H1 (cell line): ENCODE measurements around the gene TAS2R39. TPM values are rescaled to one million over a fixed set of nuclear protein-coding genes. Genes with fewer than 3 reads are reported as not detected.
"Not testable (repeated sequence)": the region's sequence is repeated elsewhere in the genome, so short reads cannot be mapped to it uniquely, and the experiment has no call there.

Source experiments
- CTCF ChIA-PET: fragments of 300-600 bp; sonication (Branson Sonifier 250); formaldehyde crosslinking; loops from one replicate; lab custom pipeline; 2021; ENCODE audit not compliant: partially characterized antibody; lab: Charles Lee
- POLR2A ChIA-PET: fragments of 300-600 bp; sonication (Branson Sonifier 250); formaldehyde crosslinking; loops from one replicate; lab custom pipeline; 2021; ENCODE audit warnings: inconsistent platforms; ENCODE audit not compliant: partially characterized antibody; lab: Charles Lee
- DNase-seq, 2 experiments: peaks; one replicate each; pipeline versions ENCODE4 v3.0.0 to v3.0.0-alpha.2; 2010 to 2022; ENCODE audit warnings: low spot score in 2 of 2, low read depth in 1 of 2, mixed read lengths in 1 of 2
- FAIRE-seq: peaks from 2 replicates; lab custom pipeline; 2011; peaks lifted over from hg19 to GRCh38; lab: Jason Lieb, UNC
- H2AFZ ChIP-seq: 2 replicates; pipeline ENCODE4 v1.8.1; 2012; ENCODE audit warnings: low read length, inconsistent platforms
- H2AK5ac ChIP-seq: 2 replicates; pipeline ENCODE4 v1.6.1; 2013; ENCODE audit warnings: low read depth, low read length
- H2BK120ac ChIP-seq: replicated peaks from 2 replicates; pipeline ENCODE3; 2013; ENCODE audit warnings: low read depth, low read length, inconsistent platforms
- H2BK12ac ChIP-seq: 2 replicates; pipeline ENCODE4 v1.6.1; 2013; ENCODE audit warnings: low read depth, low read length
- H2BK15ac ChIP-seq: 2 replicates; pipeline ENCODE4 v1.6.1; 2013; ENCODE audit warnings: low read length
- H2BK20ac ChIP-seq: 2 replicates; pipeline ENCODE4 v1.6.1; 2013; ENCODE audit warnings: low read length
- H2BK5ac ChIP-seq: 2 replicates; pipeline ENCODE4 v1.6.1; 2013; ENCODE audit warnings: low read depth, low read length
- H3K14ac ChIP-seq: 2 replicates; pipeline ENCODE4 v1.6.1; 2013; ENCODE audit warnings: inconsistent platforms; ENCODE audit not compliant: insufficient read length
- H3K18ac ChIP-seq: 2 replicates; pipeline ENCODE4 v1.6.1; 2013; ENCODE audit warnings: low read length; ENCODE audit errors: extremely low read depth
- H3K23ac ChIP-seq: 2 replicates; pipeline ENCODE4 v1.6.1; 2013; ENCODE audit warnings: inconsistent platforms; ENCODE audit not compliant: insufficient read length
- H3K23me2 ChIP-seq: 2 replicates; pipeline ENCODE4 v1.6.1; 2013; ENCODE audit warnings: low read depth, low read length
- H3K27ac ChIP-seq: 2 replicates; pipeline ENCODE4 v1.6.1; 2011; ENCODE audit warnings: low read depth, low read length, inconsistent platforms
- H3K27me3 ChIP-seq, 4 experiments: replicated peaks in 1 of 4; 1 replicate in 1 of 4; 2 replicates in 3 of 4; pipeline versions ENCODE4 v1.6.1 to v1.8.1; 2011 to 2013; ENCODE audit warnings: low read length in 3 of 4, mild to moderate bottlenecking in 3 of 4, inconsistent platforms in 2 of 4, mixed read lengths in 2 of 4, moderate library complexity in 1 of 4; ENCODE audit not compliant: control insufficient read depth in 3 of 4, insufficient read depth in 3 of 4; ENCODE audit errors: extremely low read depth in 1 of 4
- H3K36me3 ChIP-seq, 4 experiments: 2 replicates each; pipeline versions ENCODE4 v1.6.1 to v1.8.1; 2011 to 2013; ENCODE audit warnings: mild to moderate bottlenecking in 4 of 4, low read length in 3 of 4, moderate library complexity in 2 of 4, control low read depth in 1 of 4, inconsistent platforms in 1 of 4; ENCODE audit not compliant: insufficient read depth in 4 of 4, control insufficient read depth in 2 of 4
- H3K4ac ChIP-seq: replicated peaks from 2 replicates; pipeline ENCODE3; 2013; ENCODE audit warnings: low read length, low read depth, mixed read lengths, inconsistent platforms; ENCODE audit not compliant: insufficient read length
- H3K4me1 ChIP-seq, 4 experiments: replicated peaks in 1 of 4; 1 replicate in 1 of 4; 2 replicates in 3 of 4; pipeline versions ENCODE4 v1.6.1 to v1.8.1; 2011 to 2013; ENCODE audit warnings: low read length in 3 of 4, inconsistent platforms in 2 of 4, mixed read lengths in 1 of 4; ENCODE audit not compliant: insufficient read depth in 4 of 4, control insufficient read depth in 3 of 4
- H3K4me2 ChIP-seq, 2 experiments: 2 replicates each; pipeline versions ENCODE4 v1.6.1 to v1.8.1; 2011 to 2013; ENCODE audit warnings: low read depth in 2 of 2, low read length in 2 of 2, control low read depth in 1 of 2, inconsistent platforms in 1 of 2, mild to moderate bottlenecking in 1 of 2; ENCODE audit not compliant: insufficient read depth in 1 of 2
- H3K4me3 ChIP-seq, 4 experiments: fragments of 200-600, 300-600 bp in 1 of 4; sonication (generic), shearing (Covaris generic), sonication (Bioruptor Twin) in 1 of 4; 2 replicates each; pipeline versions ENCODE4 v1.5.1 to v1.8.1; 2011 to 2016; ENCODE audit warnings: low read length in 4 of 4, low read depth in 3 of 4, control low read depth in 2 of 4, inconsistent platforms in 2 of 4, mild to moderate bottlenecking in 2 of 4, mixed read lengths in 1 of 4, moderate library complexity in 1 of 4; ENCODE audit not compliant: insufficient read depth in 2 of 4; ENCODE audit errors: extremely low read depth in 1 of 4
- H3K56ac ChIP-seq: replicated peaks from 2 replicates; pipeline ENCODE3; 2013; ENCODE audit warnings: low read depth, mild to moderate bottlenecking, mixed read lengths, low read length, inconsistent platforms; ENCODE audit not compliant: insufficient read length
- H3K79me1 ChIP-seq: 2 replicates; pipeline ENCODE4 v1.6.1; 2013; ENCODE audit warnings: low read depth, low read length, control low read depth
- H3K79me2 ChIP-seq, 2 experiments: 2 replicates each; pipeline versions ENCODE4 v1.6.1 to v1.8.1; 2012 to 2013; ENCODE audit warnings: low read length in 2 of 2, mild to moderate bottlenecking in 2 of 2, inconsistent platforms in 1 of 2; ENCODE audit not compliant: insufficient read depth in 2 of 2, control insufficient read depth in 1 of 2
- H3K9ac ChIP-seq, 4 experiments: replicated peaks in 1 of 4; 1 replicate in 1 of 4; 2 replicates in 3 of 4; pipeline versions ENCODE4 v1.6.1 to v1.8.1; 2011 to 2013; ENCODE audit warnings: low read depth in 3 of 4, low read length in 3 of 4, control low read depth in 2 of 4, mild to moderate bottlenecking in 2 of 4, moderate library complexity in 2 of 4, inconsistent platforms in 1 of 4; ENCODE audit errors: extremely low read depth in 1 of 4
- H3K9me3 ChIP-seq, 2 experiments: 2 replicates each; pipeline versions ENCODE4 v1.6.1 to v1.8.1; 2012 to 2013; ENCODE audit warnings: mild to moderate bottlenecking in 2 of 2, moderate library complexity in 2 of 2, control low read depth in 1 of 2, inconsistent platforms in 1 of 2, low read depth in 1 of 2, low read length in 1 of 2, mixed read lengths in 1 of 2; ENCODE audit not compliant: insufficient read depth in 2 of 2
- H4K20me1 ChIP-seq, 2 experiments: replicated peaks in 1 of 2; 2 replicates each; pipeline versions ENCODE3 to v1.8.1; 2011 to 2013; ENCODE audit warnings: inconsistent platforms in 2 of 2, low read length in 2 of 2, mild to moderate bottlenecking in 1 of 2; ENCODE audit not compliant: insufficient read depth in 2 of 2, control insufficient read depth in 1 of 2
- H4K5ac ChIP-seq: 2 replicates; pipeline ENCODE4 v1.6.1; 2013; ENCODE audit warnings: low read length, low read depth, mixed read lengths, inconsistent platforms; ENCODE audit not compliant: insufficient read length
- H4K8ac ChIP-seq: 2 replicates; pipeline ENCODE4 v1.8.0; 2013; ENCODE audit warnings: mild to moderate bottlenecking, moderate library complexity, low read length, inconsistent platforms; ENCODE audit not compliant: insufficient read depth; ENCODE audit errors: extremely low read depth
- H4K91ac ChIP-seq: replicated peaks from 2 replicates; pipeline ENCODE3; 2013; ENCODE audit warnings: low read length, mixed read lengths, inconsistent platforms; ENCODE audit not compliant: insufficient read length
- WGBS, 2 experiments: shearing (Covaris generic) in 1 of 2; methylation state at CpG; one replicate each; pipeline versions ENCODE4 v1.1.6 to v1.1.7; 2013 to 2015; ENCODE audit warnings: low lambda C conversion rate in 2 of 2, mixed read lengths in 2 of 2, inconsistent platforms in 1 of 2, low coverage in 1 of 2, missing lambda C conversion rate in 1 of 2; ENCODE audit not compliant: insufficient replicate concordance in 2 of 2, insufficient coverage in 1 of 2, insufficient read length in 1 of 2; ENCODE audit errors: extremely low coverage in 1 of 2, missing lambda C conversion rate in 1 of 2; 5-methylcytosine and 5-hydroxymethylcytosine counted together
- polyA plus RNA-seq, 7 experiments: library from polyadenylated mRNA; depleted of rRNA in 3 of 7; stranded (reverse) in 5 of 7; unstranded in 2 of 7; fragments of >200 nt in 5 of 7; fragments of 200-250 nt in 2 of 7; gene quantifications; 1 replicate in 5 of 7; 2 replicates in 1 of 7; 4 replicates in 1 of 7; pipeline versions ENCODE4 v1.2.1 to v1.2.3, GENCODE V29; 2011 to 2013; ENCODE audit warnings: missing spikeins in 2 of 7, mixed read lengths in 2 of 7
- total RNA-seq: library from RNA; stranded (reverse); fragmentation: NEBNext Ultra II Directional; extraction: Animal tissue kit (Norgen Biotek cat#: 25700); gene quantifications from 2 replicates; pipeline ENCODE4 v1.2.1, GENCODE V29; 2021

Gene TAS2R39
- total and polyA plus RNA-seq, 2 of the 8 experiments (the other 6 are each of a cell fraction or from before 2014, with no cell fraction given), result not detected

- H2BK5ac ChIP-seq, POLR2A ChIA-PET, H2AK5ac ChIP-seq, H3K18ac ChIP-seq, H2BK20ac ChIP-seq, H3K36me3 ChIP-seq, H3K23ac ChIP-seq, H2BK12ac ChIP-seq, DNase-seq, H3K4ac ChIP-seq, H3K23me2 ChIP-seq, FAIRE-seq, H4K5ac ChIP-seq, H2AFZ ChIP-seq, H4K20me1 ChIP-seq, H3K56ac ChIP-seq, H3K79me1 ChIP-seq, H4K8ac ChIP-seq, H3K27ac ChIP-seq, H2BK15ac ChIP-seq, H3K4me3 ChIP-seq, H3K4me1 ChIP-seq, H3K27me3 ChIP-seq, H3K9me3 ChIP-seq, H3K79me2 ChIP-seq, H2BK120ac ChIP-seq, H4K91ac ChIP-seq, H3K4me2 ChIP-seq, H3K14ac ChIP-seq, H3K9ac ChIP-seq: not testable (repeated sequence)
- CTCF ChIA-PET, result interaction anchor here (0.8 to 1.2 kb wide), 2 partner anchors 20 to 89 kb away, joined by 3 read pairs; no protein-coding TSS in a partner anchor
- WGBS, 2 experiments, result 89% methylated on average over 6 of the region's 6 CpGs; no CpG with 5 or more reads in 1 of the 2 experiments
Observed at GRCh38 chr7:143150696-143151095, 32.5 kb upstream of the TAS2R39 start.

DNA sequence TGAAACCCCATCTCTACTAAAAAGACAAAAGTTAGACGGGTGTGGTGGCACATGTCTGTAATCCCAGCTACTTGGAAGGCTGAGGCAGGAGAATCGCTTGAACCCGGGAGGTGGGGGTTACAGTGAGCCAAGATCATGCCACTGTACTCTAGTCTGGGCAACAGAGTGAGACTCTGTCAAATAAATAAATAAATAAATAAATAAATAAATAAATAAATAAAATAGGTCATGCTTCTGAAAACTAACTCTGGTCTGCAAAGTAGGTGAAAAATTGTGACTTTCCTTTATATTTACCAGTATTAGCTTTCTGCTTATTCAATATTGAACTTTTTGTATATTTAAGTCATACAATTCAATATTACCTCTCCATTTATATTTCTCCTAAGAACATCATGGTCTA, 24.6 kb upstream of the TAS2R39 start:
- H3K27ac ChIP-seq, H2AK5ac ChIP-seq, H2BK5ac ChIP-seq, H2BK15ac ChIP-seq, POLR2A ChIA-PET, H3K36me3 ChIP-seq, H4K20me1 ChIP-seq, H4K91ac ChIP-seq, H3K14ac ChIP-seq, H3K9me3 ChIP-seq, H3K4me1 ChIP-seq, H2AFZ ChIP-seq, H3K4ac ChIP-seq, H3K27me3 ChIP-seq, H4K5ac ChIP-seq, H3K79me2 ChIP-seq, H3K79me1 ChIP-seq, FAIRE-seq, H3K4me2 ChIP-seq, H2BK20ac ChIP-seq, H3K9ac ChIP-seq, H4K8ac ChIP-seq, H2BK12ac ChIP-seq, H3K18ac ChIP-seq, H3K23me2 ChIP-seq, H3K4me3 ChIP-seq, H3K23ac ChIP-seq, H3K56ac ChIP-seq, DNase-seq, H2BK120ac ChIP-seq: not testable (repeated sequence)
- WGBS, 2 experiments, result 87% methylated on average over 3 of the region's 3 CpGs; no CpG with 5 or more reads in 1 of the 2 experiments
- CTCF ChIA-PET, result interaction anchor here (1.5 kb wide), 1 partner anchor 155 kb away, joined by 4 read pairs; no protein-coding TSS in a partner anchor
